ENCODE results near the gene JAG2. TPM values are rescaled to one million over a fixed set of nuclear protein-coding genes. Genes with fewer than 3 reads are reported as not detected.

JAG2 gene
- total RNA-seq, 1 donor from 2014 or later, result 5.7 TPM

GRCh38 chr14:105185001-105185400 lies 16.4 kb upstream of the JAG2 start:
- no peak for TF ChIP-seq CTCF (conservative IDR thresholded peaks at IDR 0.05; ENCODE audit: low read depth, low read length)
- H3K4me3 ChIP-seq (ENCODE audit: low read depth, low read length), result no peak overlapping the region
- no peak for DNase-seq (ENCODE audit: low read depth)

GRCh38 chr14:105184461-105184860 lies 15.9 kb upstream of the JAG2 start:
- no peak for DNase-seq (ENCODE audit: low read depth)
- no peak overlapping the region for H3K4me3 ChIP-seq (ENCODE audit: low read depth, low read length)
- no peak for TF ChIP-seq CTCF (conservative IDR thresholded peaks at IDR 0.05; ENCODE audit: low read depth, low read length)

- no peak for DNase-seq (ENCODE audit: low read depth)
- H3K4me3 ChIP-seq (ENCODE audit: low read depth, low read length), result no peak overlapping the region
- no peak for TF ChIP-seq CTCF (conservative IDR thresholded peaks at IDR 0.05; ENCODE audit: low read depth, low read length)
Measured at GRCh38 chr14:105182296-105183020, 13.9 kb upstream of the JAG2 start.

GRCh38 chr14:105181549-105182295 lies 13.1 kb upstream of the JAG2 start:
- no peak for DNase-seq (ENCODE audit: low read depth)
- no peak for TF ChIP-seq CTCF (conservative IDR thresholded peaks at IDR 0.05; ENCODE audit: low read depth, low read length)
- H3K4me3 ChIP-seq (ENCODE audit: low read depth, low read length), result peak overlapping the region; percentile 64

- no peak for DNase-seq (ENCODE audit: low read depth)
- no peak for TF ChIP-seq CTCF (conservative IDR thresholded peaks at IDR 0.05; ENCODE audit: low read depth, low read length)
- peak within 1 kb of the TSS; percentile 64 for H3K4me3 ChIP-seq (ENCODE audit: low read depth, low read length)
Measured at GRCh38 chr14:105180592-105181548, 12.3 kb upstream of the JAG2 start, which contains the start of gene NUDT14. TSS of gene NUDT14 (minus strand) at chr14:105181312. CDS start at chr14:105181209, 103 bp downstream.

- TF ChIP-seq CTCF (conservative IDR thresholded peaks at IDR 0.05; ENCODE audit: low read depth, low read length), result no peak
- DNase-seq (ENCODE audit: low read depth), result no peak
- H3K4me3 ChIP-seq (ENCODE audit: low read depth, low read length), result no peak overlapping the region
Measured at GRCh38 chr14:105179191-105179590, 10.6 kb upstream of the JAG2 start.

Data from epithelial cell of proximal tubule (primary cell).